NCI-H526 (cell line): Measurements from ENCODE around the gene METTL26.

ENCODE experiments used
- DNase-seq, 2 experiments: peaks; one replicate each; lab custom pipeline; 2025; lab: John Stamatoyannopoulos, UW

METTL26 gene

GRCh38 chr16:674968-675883 lies 39.1 kb upstream of the METTL26 start, which contains the start of gene RHBDL1:
Gene RHBDL1, plus strand, starts transcription at chr16:675671. Its CDS starts 120 bp downstream, at chr16:675791.
- no peak for DNase-seq

- DNase-seq = no peak
Observed at GRCh38 chr16:674214-674881, 38.2 kb upstream of the METTL26 start.

- DNase-seq = no peak
Observed at GRCh38 chr16:673399-673991, 37.4 kb upstream of the METTL26 start.

GRCh38 chr16:672851-673250 lies 36.7 kb upstream of the METTL26 start:
- no peak for DNase-seq

- DNase-seq = no peak
Observed at GRCh38 chr16:672371-672770, 36.3 kb upstream of the METTL26 start.

- no peak for DNase-seq
Observed at GRCh38 chr16:671353-672131, 35.4 kb upstream of the METTL26 start.

GRCh38 chr16:670485-671352 lies 34.6 kb upstream of the METTL26 start:
- no peak for DNase-seq

- DNase-seq = no peak
Observed at GRCh38 chr16:669666-670065, 33.6 kb upstream of the METTL26 start.

GRCh38 chr16:668519-669171 lies 32.5 kb upstream of the METTL26 start:
- DNase-seq = no peak

- DNase-seq = peak; percentile 68 to 92
Observed at GRCh38 chr16:667780-668518, 31.8 kb upstream of the METTL26 start, which contains the start of gene RHOT2. Gene RHOT2, plus strand, starts transcription at chr16:668132. Its CDS starts 68 bp downstream, at chr16:668200.

GRCh38 chr16:667113-667779 lies 31.1 kb upstream of the METTL26 start:
- DNase-seq = no peak

- DNase-seq = no peak
Observed at GRCh38 chr16:666572-666971, 30.5 kb upstream of the METTL26 start.

GRCh38 chr16:662597-662996 lies 26.5 kb upstream of the METTL26 start:
- DNase-seq = no peak

GRCh38 chr16:662095-662494 lies 26.0 kb upstream of the METTL26 start:
- no peak for DNase-seq

- DNase-seq = no peak
Observed at GRCh38 chr16:661184-661821, 25.2 kb upstream of the METTL26 start.

- DNase-seq = peak; percentile 50 to 84
Observed at GRCh38 chr16:660459-661183, 24.5 kb upstream of the METTL26 start.

- DNase-seq = no peak
Observed at GRCh38 chr16:660132-660458, 24.0 kb upstream of the METTL26 start.

GRCh38 chr16:659618-660017 lies 23.5 kb upstream of the METTL26 start:
- no peak for DNase-seq
